Stimulated activated CD8-positive, alpha-beta memory T cell treated with anti-CD3 and anti-CD28 coated beads, Interleukin-12 subunit alpha, Interleukin-12 subunit beta, amount 100 ng/mL, for 24 hours (primary cell): ENCODE results near the gene ARHGAP33.
"Not testable (repeated sequence)": the region's sequence is repeated elsewhere in the genome, so short reads cannot be mapped to it uniquely, and the experiment has no call there.

Source experiments
- DNase-seq: peaks from one replicate; pipeline ENCODE4 v3.0.0-alpha.2; 2020; ENCODE audit errors: extremely low read depth

ARHGAP33 gene

DNA sequence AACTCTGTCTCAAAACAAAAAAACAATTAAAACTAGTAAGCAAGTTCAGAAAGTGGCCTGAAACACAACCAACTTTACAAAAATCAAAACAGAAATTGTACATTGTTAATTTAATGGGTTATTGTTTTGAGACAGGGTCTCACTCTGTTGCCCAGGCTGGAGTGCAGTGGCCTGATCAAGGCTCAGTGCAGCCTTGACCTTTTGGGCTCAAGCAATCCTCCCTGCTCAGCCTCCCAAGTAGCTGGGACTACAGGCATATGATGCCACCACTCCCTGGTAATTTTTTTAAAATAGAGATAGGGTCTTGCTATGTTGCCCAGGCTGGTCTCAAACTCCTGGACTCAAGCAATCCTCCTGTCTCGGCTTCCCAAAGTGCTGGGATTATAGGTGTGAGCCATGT, 20.2 kb downstream of the ARHGAP33 start:
- not testable (repeated sequence) for DNase-seq

DNA sequence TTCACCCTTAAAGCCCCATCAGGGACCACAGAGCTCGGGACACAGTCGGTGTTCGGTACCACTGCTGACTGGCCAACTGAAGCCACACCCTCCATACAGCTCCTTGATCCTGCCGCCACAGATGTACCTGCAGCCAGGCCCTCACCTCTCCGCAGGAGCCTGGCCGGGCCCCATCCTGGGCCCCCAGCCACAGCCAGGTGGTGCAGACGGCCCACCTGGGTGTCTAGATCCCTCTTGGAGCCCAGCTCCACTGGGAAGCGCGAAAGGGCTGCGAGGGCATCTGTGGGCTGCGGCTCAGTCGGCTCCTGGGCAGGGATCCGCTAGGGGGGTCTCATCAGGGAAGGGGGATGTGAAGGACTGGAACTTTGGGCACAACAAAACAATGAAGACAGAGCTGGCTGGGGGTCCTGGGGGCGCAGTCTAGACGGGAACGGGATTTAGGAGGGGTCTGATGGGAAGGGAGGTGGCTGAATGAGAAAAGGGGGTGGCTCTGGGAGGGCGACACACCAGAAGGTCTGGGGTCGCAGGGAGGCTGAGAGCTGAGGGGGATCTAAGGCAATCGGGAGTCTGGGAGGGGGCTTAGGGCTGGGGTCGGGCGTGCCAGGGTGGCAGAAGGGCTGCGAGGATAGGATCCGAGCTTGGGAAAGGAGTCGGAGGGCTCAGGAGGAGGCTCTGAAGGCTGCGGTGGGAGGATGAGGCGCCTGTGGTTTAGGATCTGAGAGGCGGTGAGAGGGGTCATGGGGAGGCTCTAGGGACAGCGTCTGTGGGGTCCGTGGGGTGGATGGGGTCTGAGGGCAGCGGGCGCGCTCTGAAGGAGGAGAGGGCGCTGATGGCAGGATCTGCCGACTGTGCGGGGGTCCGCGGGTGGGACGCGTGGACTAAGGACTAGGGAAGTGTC, 21.5 kb downstream of the ARHGAP33 start:
- DNase-seq = no peak

DNA sequence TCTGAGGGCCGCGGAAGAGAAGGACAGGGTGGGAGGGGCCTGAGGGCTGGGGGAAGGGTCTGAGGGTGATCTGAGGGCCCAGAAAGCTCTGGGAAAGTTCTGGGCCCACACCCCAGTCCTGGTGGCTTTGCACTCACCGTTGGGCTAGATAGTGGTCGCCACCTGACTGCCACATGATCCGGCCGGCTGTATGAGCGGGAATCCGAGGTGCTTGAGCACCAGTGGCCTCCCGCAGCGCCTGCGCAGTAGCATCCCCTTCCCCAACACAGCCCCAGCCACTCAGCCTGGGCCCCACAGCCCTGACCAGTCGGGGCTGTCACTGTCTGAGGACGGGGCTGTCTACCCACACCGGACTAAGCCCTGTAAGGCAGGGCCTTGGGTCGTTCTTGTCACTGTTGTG, 22.3 kb downstream of the ARHGAP33 start:
- DNase-seq = no peak

DNA sequence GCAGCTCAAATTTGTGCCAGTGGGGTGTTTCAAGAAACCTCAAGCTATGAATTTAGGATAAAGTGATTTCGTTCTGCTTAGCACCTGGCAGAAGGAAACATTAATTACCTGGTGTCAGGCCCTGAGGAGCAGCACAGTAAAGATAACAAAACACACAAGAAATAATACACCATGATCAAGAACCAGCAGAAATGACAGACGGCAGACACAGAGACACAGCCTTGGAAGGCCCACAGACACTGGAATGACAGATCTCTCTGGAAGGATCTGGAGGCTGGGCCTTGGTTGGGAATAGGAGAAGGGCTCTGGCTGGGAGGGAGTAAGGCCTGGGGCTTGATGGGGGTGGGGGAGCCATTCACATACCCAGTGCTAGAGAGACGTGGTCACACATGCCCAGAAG, 26.5 kb downstream of the ARHGAP33 start:
- DNase-seq = no peak

DNA sequence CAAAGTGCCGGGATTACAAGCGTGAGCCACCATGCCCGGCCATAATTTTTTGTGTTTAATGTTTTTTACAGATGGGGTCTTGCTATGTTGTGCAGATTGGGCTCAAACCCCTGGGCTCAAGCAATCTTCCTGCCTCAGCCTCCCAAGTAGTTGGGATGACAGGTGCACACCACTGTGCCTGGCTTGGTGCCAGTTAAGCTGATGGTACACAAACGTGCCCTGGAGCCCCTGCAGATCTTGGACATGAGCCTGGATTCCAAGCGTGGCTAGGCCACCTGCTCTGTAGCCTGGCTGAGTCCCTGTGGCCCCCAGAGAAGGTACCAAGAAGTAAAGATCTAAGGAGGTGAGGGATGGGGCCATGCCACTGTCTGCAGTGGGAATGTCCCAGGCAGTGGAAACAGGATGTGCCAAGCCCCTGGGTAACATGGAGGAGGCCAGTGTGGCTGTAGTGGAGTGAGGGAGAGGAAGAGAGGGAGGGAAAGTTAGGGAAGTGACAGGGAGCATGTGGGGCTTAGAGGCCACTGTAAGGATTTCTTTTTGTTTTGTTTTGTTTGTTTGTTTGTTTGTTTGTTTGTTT, 30.2 kb downstream of the ARHGAP33 start:
- no peak for DNase-seq

DNA sequence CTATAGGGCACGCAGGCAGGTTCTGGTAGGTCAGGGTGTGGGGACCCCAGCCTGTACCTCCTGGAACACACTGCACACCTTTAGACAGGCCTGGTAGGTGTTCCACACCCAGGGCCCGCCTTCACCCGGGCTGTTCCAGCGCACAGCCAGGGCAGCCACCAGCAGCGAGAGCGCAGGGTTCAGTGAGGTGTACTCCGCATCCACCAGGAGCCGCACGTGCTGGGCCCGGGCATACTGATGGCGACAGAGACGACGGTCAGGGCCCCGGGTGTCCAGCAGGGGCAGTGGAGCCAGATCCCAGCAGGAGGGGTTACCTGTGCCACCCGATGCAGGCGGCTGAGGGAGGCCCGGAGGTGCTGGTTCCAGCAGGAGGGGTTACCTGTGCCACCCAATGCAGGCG, 31.2 kb downstream of the ARHGAP33 start:
- DNase-seq = no peak

DNA sequence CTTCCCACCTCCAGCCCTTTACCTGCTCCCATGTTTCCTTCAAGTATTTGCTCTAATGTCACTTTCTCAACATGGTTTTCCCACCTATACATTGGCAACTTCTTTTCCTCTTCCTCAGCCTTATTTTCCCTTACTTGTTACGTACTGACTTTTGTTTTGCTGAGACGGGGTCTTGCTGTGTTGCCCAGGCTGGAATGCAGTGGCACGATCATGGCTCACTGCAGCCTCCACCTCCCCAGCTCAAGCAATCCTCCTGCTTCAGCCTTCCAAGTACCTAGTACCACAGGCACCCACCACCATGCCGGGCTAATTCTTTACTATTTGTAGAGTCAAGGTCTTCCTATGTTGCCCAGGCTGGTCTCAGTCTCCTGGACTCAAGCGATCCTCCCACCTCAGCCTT, 32.3 kb downstream of the ARHGAP33 start:
- no peak for DNase-seq

DNA sequence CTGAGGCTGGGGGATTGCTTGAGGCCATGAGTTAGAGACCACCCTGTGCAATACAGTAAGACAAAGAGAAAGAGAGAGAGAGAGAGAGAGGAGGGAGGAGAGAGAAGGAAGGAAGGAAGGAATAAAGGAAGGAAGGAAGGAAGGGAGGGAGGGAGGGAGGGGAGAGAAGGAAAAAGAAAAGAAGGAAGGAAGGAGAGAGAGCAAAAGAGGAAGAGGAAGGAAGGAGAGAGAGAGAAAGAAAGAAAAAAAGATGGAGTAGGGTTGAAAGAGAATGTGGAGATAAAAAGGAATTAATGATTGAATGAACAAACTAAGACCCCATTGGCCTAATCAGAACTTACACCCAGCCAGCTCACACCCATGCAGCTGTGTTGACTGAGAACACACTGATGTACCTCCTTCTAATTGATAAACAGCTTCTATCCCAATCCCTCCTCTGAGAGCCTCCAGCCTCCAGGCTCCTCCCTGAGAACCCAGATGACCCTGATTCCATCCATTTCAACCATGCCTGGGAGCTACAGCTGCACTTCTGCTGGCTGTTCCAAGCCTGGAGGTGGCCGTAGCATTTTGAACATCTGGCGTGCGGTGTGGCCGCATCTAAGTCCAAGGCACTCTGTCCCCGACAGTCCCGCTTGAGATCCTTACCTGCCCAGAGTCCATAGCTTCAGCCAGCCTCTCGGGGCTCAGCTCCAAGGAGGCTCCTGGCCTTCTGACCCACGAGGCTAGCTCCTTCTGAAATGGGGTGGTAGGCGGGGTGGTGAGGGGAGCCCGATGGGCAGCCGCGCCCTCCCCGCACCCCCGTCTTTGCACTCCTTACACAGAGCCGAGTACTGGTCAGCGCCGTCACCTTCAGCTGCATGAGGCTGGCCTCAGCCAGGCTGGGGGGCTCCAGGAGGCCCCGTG, 36.2 kb downstream of the ARHGAP33 start:
- DNase-seq = no peak

DNA sequence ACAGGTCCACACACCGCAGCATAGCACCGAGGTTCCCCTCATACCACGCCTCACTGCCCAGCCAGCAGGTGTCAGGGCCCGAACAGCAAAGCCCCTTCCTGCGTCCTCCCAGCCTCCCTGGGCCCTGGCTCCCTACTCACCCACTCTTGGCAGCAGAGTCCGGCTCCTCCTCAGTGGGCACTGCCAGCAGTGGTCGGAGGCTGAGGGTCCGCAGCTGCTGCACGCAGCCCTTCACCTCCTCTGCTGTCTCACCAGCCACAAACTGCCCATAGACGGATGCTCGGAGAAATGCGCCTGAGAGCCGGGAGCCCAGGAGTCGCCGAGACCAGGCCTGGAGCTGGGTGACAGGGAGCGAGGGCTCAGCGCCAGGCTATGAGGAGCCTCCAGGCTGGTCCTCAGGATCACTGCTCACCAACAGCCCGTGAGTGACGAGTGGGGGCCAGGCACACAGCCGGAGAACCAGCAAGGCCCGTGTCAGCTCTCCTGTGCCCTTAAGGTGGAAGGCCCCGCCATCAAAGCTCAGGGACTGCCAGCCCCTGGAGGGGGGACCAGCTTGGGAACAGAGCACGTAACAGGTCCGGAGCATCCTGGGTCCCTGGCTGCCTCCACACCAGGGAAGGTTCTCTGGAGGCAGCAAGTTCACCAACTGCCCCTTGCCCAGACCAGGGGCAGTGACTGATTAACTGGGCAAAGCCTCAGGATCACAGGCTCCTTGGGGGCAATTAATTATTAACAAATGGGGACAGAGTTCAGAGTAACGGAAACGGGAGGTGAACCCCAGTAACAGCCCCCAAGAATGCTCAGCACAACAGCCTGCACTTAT, 37.1 kb downstream of the ARHGAP33 start, which contains the start of gene PRODH2:
Gene PRODH2 (minus strand): TSS at position 626 of the 823 bp plus-strand sequence. CDS start 40 bp downstream, at position 586.
- no peak for DNase-seq

DNA sequence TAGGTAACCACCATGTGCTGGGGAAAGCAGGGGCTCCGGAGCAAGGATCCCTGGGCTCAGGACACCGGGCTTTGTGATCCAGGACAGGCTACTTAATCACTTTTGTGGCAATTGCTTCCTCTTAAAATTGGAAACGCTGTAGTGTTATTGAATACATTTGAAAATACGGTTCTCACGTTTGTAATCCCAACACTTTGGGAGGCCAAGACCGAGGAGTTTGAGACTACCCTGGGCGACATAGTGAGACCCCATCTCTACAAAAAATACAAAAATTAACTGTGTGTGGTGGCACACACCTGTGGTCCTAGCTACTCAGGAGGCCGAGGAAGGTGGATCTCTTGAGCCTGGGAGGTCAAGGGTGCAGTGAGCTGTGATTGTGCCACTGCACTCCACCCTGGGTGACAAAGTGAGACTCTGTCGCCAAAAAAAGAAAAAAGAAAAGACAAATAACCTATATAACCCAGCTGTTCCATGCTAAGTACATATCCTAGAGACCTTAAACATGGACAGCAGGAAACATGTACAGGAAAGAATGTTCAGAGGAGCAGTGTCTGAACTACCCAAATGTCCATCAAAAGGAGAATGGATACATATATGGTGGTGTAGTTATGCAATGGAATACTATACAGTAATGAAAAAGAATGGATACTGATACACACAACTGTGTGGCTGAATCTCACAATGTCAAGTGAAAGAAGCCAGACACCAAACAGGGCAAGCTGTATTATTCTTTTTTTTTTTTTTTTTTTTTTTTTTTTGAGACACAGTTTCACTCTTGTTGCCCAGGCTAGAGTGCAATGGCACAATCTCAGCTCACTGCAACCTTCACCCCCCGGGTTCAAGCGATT, 37.9 kb downstream of the ARHGAP33 start:
- DNase-seq = no peak

DNA sequence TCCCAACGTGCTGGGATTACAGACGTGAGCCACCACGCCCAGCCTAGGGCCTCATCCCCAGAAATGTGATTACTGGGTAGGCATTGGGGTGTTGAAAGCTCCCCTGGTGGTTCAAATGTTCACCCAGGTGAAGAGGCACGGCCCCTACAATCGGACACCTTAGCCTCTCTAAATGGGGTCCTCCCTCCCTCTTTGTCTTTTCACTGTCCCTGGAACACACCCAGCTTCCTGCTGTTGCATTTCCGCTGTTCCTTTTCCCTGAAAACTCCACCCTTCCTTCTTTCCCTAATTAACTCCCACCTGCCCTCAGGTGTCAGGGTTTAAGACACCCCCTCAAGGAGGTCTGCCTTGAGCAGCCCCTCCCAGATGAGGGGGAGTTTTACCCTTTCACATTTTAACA, 40.9 kb downstream of the ARHGAP33 start:
- DNase-seq = no peak

DNA sequence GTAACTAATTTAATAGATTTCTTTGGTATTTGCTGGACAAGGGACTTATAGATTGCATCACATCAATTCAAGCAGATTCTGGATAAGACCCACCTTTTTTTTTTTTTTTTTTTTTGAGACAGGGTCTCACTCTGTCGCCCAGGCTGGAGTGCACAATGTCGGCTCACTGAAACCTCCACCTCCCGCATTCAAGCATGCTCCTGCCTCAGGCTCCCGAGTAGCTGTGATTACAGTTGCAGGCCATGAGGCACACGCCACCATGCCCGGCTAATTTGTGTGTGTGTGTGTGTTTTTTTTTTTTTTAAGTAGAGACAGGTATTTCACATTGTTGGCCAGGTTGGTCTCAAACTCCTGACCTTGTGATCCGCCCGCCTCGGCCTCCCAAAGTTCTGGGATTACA, 41.5 kb downstream of the ARHGAP33 start:
- DNase-seq = no peak

DNA sequence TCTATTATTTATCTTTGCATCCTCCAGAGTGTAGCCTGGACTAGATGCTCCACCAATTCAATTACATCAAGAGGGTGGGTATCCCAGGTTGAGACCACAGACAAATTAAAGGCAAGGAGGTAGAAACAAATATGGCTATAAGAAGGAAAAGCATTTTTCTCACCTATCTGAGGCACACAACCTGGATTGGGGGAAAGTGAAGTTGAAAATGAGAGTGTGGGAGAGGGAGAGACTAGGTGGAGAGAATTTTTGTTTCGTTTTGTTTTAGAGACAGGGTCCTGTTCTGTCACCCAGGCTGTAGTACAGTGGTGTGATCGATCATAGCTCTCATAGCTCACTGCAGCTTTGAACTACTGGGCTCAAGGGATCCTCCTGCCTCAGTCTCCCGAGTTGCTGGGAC, 43.1 kb downstream of the ARHGAP33 start:
- DNase-seq = no peak

DNA sequence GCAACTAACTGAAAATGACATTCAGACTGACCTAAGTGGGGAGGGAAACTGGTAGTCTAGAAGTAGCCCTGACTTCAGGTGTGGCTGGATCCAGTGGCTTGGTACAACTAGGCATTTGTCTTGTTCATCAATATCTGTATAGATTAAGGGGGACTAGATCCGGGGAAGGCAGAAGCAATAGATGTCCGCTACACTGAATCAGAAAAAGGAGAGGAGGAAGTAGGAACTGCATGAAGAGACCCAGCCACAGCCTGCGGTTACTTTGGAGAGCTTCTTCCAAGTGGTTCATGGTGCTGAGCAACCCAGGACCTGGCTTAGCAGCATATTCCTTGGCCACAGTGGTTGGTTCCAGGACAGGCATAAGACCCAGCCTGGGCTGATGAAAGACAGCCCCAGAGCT, 47.2 kb downstream of the ARHGAP33 start:
- no peak for DNase-seq

DNA sequence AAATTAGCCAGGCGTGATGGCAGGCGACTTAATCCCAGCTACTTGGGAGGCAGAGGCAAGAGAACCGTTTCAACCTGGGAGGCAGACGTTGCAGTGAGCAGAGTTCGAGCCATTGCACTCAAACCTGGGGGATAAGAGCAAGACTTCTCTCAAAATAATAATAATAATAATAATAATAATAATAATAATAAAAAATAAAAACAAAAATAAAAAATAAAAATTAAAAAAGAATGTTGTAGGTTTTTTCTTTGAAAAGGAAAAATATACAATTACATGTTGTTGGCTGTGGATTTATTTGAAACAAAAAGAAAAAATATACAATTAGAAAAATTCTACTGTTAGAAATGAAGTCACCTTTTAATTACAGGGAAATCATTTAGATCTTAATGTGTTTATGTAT, 48.8 kb downstream of the ARHGAP33 start:
- no peak for DNase-seq

DNA sequence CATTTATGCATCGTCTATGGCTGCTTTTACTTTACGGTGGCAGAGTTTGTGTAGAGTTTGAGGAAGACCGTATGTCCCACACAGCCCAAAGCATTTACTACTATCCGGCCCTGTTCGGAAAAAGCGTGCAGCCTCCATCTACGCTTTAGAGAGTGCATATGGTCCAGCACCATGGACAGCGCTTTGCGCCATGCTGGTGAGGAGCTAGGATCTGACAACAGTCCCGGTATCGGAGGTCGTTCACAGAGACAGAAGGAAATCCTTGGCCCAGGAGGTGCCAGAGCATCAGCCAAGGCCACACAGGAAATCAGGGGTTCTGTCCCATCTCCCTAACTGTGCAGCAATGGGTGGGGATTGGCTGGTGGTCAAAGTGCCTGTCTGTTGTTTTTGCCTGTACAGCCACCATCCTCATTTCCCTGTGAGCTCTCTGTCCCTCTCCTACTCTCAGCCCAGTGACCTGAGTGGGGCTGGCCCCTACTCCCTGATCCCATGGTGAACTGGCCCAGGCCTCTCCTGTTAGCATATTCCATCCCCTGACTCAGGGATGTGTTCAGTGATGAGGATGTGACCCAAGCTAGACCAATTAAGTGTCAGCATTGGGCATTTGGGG, 53.4 kb downstream of the ARHGAP33 start:
- DNase-seq = no peak

DNA sequence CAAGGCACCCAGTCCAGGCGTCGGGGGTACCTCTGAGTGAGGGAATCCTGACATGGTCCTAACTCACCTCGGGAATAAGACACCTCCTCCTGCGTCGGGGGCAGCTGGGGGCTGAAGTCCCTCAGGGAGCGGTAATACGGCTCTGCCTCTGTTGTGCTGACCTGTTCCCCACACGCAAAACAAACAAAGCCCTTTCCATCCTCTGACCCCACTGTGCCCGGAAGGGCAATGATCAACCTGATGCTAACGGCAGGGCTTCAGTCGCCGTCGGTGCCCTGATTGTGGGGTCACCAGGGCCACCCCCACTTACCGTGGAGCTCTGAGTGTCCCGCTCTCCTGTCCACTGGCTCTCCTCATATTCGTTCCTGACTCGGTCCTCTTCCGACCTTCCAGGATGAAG, 55.6 kb downstream of the ARHGAP33 start:
- DNase-seq = no peak

DNA sequence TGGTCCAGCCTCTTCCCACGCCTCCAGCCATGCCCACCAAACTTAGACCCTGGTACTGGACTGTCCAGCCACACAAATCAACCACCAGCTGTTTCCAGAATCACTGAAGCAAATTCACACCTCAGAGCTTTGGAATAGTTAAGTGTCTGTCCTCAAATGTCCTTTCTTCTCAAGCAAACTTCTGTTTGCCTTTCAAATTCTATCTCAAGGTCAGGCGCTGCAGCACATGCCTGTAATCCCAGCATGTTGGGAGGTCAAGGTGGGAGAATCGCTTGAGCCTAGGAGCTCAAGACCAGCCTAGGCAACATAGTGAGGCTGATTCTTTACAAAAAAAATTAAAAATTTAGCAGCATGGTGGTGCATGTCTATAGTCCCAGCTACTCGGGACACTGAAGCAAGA, 56.7 kb downstream of the ARHGAP33 start:
- no peak for DNase-seq

DNA sequence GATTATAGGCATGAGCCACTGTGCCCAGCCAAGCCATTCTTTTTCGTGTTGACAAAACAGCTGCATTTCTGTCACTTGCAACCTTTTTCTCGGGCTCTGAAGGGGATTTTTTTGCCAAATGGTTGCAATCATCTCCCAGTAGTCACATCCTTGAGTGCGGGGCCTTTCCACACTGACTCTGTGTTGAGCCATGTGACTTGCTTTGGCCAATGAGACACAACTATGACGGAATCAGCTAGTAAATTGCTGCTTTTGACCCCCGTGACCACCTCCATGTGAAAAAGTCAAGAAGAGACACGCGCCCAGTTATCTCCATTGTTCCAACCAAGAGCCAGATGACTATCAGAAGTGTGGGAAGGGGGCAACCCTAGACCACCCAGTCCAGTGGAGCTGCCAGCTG, 58.6 kb downstream of the ARHGAP33 start:
- no peak for DNase-seq

DNA sequence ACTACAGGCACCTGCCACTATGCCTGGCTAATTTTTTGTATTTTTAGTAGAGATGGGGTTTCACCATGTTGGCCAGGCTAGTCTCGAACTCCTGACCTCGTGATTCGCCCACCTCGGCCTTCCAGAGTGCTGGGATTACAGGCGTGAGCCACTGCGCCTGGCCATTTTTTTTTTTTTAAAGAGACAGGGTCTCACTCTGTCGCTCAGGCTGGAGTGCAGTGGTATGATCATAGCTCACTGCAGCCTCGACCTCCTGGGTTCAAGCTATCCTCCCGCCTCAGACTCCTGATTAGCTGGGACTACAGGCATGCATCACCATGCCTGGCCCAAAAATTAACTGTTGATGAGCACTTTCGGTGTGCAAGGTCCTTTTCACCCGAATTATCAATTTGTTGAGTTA, 60.7 kb downstream of the ARHGAP33 start:
- DNase-seq = not testable (repeated sequence)
